ENCODE measurements around the gene SCN3A.
A peak's percentile ranks its signal among the peaks of the same experiment; 100 is the strongest.

The SCN3A gene
- 0 to 5.2 (median 0.18) reads per million in 17 experiments for total RNA-seq

DNA sequence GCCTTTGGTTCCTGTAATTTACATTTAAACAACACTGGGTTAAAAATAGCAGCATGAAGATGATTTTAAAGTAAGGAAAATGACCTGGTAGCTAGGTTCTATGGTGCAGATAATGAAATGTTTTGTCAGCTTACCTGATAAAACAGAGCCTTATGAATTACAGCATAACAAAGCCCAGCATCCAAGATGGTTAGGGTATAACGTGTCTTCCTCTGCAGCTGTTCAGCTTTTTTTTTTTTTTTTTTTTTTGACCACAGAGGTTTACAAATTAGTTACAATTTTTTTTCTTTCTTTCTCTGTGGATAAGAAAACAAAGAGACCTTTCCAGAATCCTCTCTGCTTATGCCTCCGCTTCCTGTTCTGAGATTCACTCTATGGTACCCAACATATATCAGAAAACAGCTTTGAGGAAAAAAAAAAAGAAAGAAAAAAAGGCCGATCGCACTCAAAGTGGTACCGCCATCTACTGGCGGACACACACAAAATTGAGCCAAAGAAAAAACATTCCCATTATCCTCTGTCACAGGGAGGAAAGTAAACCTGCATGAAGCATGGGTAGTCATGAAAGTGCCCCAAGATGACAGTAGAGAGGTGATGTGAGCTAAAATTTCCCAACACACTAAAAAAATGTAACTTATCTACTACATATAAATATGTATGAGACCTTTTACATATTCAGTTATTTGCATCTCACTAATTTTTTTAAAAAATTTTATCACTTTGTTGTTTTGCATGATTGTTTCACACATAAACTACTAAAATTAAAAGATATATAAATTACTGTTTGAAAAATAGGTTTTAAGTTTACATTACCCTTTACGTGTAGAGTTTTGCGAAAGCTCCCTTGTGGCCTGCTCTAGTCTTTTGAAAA lies at the start of gene SCN3A:
Gene SCN3A, minus strand, starts transcription at position 362 of the 871 bp plus-strand sequence. CDS start 27,656 bp downstream, outside the sequence.
- DNase-seq = peak; percentile 9 to 58 (median 41)

DNA sequence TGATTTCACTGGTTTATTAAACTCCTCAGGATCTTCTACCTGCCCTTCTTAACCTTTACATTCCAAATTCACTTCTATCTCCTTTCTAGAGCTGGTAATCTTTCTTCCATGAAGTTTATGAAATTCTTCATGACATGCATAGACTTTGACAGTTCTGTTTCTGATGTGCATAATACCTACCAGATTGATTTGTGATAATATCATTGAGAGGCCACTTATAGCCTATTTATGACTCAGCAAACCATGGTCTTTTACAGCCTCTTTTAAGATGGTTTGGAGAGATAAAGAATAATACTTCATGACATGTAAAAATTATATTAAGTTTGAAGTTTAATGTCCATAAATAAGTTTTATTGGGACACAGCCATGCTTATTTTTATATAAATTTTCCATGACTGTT lies 49.3 kb upstream of the SCN3A start:
- no peak for DNase-seq

DNA sequence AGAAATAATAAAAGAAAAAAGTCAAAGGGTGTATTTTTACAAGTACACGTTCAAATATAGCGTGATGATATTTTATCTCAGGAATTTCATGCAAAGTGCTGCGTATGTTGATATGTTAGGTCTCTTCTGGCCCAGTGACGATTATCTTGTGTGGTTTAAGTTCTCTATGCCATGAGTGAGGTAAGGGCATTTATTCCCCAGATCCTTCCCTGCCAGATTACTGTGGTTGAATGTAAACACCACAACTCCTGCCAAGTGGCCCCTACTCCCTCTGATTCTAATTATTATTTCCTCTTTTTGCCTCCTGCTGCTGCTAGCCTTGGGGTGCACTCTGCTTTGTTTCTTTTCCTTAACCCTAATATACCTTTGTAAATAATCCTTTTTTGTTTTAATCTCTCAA lies 47.5 kb upstream of the SCN3A start:
- DNase-seq = no peak

DNA sequence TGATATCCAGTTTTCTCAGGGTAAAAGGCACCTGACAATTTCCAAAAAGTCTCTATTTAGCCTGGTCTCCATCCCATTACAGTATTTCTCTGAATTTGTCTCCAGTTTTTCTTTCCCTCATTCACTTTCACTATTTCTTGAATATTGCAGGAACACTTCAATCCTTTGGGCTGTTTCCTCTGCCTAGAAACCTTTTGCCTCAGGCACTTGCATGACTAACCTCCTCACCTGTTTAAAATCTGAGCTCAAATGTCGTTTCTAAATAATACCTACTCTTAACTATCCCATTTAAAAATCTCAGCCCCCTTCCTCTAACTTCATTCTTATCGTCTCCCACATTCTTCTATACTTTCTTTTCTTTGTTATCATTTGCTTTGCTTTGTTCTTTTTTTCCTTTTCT lies 44.4 kb upstream of the SCN3A start:
- no peak for DNase-seq

DNA sequence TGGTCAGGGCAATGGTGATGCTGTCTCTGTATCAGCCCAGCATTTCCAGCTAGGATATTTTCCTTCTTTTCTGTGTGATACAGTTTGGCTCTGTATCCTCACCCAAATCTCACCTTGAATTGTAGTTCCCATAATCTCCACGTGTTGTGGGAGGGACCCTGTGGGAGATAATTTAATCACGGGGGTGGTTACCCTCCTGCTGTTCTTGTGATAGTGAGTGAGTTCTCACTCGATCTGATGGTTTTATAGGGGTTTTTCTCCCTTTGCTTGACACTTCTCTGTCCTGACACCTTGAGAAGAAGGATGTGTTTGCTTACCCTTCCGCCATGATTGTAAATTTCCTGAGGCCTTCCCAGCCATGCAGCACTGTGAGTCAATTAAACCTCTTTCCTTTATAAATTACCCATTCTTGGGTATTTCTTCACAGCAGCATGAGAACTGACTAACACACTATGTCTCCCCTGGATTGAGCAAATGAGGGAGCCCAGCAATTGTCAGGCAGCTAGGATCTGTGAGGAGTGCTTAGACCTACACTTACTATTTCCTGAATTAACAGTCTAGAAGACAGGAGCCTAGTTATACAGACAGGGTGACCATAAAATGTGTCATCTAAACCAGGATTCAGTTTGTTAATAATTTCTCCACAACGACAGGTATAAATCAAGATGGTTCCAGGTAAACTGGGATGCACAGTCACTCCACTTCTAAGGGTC lies 41.4 kb upstream of the SCN3A start:
- DNase-seq = no peak

DNA sequence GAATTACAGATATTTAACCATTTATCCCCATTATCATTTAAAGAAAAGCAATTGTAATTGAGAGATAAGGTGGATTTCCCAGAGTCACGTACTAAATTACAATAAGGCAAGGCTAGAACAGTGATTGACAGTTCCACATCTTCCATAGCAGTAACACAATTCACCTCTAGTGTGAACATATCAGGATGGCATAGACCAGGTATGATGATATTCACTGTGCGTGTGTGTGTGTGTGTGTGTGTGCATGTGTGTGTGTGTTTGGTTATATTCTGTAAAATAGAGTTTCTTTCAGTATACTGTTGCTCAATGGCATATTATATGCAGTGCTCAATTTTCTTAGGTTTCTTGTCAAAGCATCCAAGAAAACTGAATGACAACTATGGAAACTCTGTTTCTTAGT lies 37.1 kb upstream of the SCN3A start:
- no peak for DNase-seq

DNA sequence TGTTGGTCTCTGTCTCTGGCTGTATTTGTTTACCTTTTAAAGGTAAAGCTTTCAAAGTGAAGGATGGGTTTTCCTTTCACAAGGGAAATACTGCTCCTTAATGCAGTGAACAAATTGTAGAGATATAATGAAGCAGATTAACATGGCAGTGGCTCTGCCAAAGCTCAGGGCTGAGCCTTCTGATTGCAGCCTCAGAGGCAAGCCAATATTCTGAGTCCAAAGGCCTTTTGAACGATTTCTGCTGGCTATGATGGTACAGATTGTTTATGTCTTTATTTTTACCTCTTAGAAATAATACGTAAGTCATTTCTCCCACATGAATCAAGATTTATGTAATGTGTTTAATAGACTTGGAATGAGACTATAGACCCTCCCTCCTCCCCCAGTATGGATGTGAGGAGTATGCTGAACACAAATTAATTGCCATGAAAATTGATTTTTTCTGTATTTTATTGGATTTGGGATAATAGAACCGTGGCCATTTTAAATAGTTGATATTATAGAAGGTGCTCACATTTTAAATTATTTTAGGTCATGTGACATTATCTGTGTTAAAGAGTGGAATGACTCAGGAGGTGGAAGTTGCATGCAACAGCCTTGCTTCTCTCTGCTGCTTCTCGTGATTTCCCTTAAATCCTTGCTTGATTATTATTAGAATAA lies 36.1 kb upstream of the SCN3A start:
- no peak for DNase-seq

DNA sequence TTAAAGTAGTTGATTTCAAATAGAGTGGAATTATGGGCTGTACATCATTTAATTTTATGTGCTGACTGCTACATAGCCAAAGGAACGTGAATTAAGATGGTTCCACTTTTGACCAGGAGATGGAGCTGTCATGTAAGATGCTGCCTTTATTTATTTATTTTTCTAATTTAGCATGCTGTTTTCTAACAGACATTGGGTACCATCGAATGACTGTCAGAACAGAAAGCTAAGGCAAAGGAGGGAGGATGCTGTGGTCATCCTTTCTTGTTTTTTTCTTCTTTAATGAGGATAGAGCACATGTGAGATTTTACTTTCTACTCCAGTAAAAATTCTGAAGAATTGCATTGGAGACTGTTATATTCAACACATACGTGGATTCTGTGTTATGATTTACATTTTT lies 35.4 kb upstream of the SCN3A start, which contains the start of gene SCN2A:
Gene SCN2A, plus strand, starts transcription at position 185 of the 400 bp plus-strand sequence. CDS start 56,410 bp downstream, outside the sequence.
- DNase-seq = peak; percentile 32 to 56 (median 52)

DNA sequence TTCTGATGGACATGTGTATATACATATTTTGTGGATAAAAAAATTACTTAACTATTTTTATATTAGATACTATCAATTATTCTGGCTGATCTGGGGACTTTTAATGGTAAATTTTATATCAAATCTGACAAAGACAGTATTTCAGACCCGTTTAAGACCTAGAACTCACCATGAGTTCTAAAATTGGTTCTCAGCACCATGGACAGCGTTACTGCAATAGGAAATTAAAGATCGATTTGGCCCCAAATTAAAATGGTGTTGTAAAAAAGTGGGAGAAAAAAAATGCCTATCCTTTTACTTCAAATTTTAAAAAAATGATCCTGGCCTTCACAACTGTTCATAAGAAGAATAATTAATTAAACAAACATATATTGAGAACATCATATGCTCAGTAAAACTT lies 34.4 kb upstream of the SCN3A start:
- DNase-seq = peak in 3 of 4 experiments; percentile 7 to 29 (median 9)

DNA sequence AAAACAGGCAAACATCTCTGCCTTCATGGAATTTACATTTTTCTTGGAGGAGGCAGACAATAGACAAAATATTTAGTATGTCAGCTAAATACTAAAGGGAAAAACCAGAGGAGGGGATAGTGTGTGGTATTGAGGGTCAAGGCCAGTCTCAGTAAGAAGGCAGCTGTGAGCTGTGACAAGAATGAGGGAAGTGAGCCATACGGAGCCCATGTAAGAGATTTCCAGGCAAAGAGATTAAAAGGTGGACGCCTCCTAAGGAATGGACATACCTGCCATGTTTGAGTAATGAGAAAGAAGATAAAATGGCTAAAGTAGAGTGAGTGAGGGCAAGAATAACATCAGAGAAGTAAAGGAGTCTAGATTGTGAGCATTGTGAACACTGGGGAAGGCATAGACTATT lies 33.2 kb upstream of the SCN3A start:
- DNase-seq = no peak

DNA sequence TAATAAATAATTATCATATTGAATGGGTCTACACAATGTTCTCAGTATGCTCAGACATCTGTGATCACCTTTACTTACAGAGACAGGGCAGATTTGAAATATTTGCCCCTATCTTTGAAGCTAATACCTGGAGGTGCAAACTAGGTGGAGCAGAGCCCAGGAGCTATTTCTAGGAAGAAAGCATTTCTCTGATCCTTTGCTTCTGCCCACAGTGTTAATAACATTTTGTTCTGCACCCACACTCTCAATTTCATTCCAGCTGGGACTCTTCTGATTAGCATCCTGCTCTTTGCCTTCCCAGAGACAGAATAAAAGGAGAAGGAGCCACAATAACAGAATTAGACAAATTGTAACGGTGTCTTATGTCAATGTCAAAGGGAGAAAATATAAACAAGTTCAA lies 23.7 kb upstream of the SCN3A start:
- no peak for DNase-seq

DNA sequence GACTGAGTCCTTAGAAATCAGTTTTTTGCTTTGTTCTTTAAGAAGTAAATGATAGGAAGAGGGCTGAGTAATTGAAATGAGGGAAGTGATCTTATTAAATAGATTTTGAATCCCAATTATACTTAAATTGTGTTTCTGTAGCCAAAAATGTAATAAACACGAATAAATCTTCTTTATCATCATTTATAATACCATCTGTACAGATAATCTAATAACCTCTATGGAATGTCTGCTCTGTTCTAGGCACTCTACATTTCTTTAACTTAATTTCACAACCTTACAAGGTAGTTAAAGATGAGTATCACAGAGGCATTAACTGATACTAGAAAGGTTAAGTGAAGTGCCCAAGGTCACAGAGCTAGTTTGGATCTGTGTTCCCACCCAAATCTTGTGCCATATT lies 21.1 kb upstream of the SCN3A start:
- DNase-seq = no peak

DNA sequence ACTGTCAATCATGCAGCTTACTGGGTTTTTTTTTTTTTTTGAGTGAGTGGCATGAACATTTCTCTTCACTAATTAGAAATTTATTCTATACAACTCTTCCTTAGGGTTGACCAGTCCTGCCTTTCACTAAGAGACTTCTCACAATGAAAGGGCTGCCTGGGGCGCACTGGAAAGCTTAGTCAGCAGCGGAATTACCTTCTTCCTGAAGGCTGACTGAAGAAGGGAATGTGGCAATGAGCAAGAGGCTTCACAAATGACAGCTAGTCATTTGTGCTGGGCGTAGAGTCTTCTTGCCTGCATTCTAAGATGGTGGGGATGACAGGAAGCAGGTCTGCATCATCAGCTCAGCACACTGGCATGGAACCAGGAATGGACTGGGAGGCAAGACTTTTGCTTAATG lies 15.6 kb upstream of the SCN3A start:
- DNase-seq = no peak

DNA sequence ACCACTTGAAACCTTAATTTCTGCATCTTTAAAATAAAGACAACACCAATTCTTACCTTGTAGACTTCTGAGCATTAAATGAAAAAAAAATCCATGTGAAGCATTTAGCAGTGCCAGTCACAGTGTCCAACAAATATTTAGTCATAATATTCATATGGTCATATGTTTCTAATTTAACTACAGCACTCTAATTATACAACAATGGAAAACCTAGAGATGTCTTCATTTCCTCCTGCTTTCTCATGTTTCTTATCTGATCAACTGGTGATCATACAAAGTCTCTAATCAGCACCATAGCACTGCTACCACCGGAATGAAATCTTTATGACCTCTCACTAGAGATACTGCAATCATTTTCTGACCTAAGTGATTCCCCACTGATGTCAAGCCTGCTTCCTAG lies 10.2 kb upstream of the SCN3A start:
- DNase-seq = no peak

DNA sequence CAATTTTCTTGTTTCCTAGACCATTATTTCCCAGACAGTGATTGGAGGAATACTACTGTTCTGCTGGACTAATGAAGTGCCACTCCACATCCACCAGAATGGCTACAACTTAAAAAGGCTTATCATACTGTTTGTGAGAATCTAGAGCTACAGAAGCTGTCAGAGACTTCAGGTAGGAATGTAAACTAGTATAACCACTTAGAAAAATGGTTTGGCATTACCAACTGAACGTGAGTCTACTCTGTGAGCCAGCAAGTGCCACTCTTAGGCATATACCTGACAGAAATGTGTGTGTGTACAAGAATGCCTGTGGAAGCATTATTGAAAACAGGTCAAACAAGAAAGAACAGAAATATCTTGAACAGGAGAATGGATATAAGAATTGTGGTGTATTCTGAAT lies 4.2 kb upstream of the SCN3A start:
- no peak for DNase-seq

DNA sequence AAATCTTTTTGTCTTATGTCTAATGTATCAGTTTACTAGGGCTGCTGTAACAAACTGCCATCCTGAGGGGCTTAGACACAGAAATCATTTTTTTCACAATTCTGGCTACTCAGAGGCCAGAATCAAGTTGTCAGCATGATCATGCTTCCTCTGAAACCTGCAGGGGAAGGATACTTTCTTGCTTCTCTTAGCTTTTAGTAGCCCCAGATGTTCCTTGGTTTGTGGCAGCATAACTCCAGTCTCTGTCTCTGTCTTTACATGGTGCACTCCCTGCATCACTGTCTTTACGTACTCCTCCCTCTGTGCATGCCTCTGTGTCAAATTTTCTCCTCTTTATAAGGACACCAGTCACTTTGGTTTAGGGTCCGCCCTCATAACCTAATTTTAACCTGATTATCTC lies 2.0 kb upstream of the SCN3A start:
- no peak for DNase-seq

DNA sequence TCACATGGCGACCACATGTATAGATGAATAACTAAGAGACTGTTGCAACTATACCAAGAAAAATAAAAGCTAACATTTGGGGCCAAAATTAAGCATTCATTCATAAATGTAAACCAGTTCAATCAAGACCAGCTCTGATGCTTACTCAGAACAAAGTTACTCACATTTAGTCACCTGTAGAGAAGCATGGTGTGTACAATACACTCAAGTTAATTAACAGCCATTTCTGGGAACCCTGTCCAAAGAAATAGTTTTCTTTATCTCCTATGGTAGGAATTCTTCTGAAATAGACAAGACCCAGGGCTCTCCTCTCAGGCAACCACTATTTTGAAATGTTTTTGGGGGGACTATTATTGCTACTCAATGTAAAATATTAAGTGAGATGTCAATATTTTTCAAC lies 1.6 kb downstream of the SCN3A start:
- DNase-seq = no peak

DNA sequence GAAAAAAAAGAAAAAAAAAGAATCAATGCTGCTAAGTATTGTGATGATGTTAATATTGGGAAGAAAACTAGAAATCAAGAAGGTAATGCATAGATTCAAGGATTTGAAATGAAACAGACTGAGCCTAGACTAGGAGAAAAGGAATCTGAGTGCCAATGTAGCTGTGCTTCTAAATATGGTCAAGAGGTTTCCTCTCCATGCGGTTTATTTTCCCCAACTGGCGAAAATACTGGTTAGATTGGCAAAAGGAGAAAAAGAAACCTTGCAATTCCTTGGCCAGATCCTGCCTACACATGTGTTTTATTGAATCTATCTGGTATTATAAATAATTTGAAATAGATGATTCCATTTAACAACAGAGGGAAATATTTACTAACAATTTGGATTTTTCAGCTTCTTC lies 5.7 kb downstream of the SCN3A start:
- DNase-seq = no peak

DNA sequence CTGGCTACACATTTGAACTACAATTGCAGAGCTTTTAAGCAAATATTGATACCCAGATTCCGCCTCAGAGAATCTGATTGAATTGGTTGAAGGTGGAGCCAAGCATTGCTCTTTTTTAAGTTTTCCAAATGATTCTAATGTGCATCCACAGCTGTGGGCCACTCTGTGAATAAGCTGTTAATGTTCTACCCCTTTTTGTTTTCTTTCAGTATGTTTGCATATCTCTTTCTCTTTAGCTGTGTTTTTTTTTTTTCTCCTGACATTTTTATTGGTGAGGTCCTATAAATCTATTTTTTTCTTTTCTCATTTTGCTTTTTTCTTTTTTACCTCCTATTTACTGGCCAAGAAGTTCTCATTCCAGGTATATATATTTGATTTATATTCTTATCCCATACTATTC lies 6.5 kb downstream of the SCN3A start:
- DNase-seq = no peak

DNA sequence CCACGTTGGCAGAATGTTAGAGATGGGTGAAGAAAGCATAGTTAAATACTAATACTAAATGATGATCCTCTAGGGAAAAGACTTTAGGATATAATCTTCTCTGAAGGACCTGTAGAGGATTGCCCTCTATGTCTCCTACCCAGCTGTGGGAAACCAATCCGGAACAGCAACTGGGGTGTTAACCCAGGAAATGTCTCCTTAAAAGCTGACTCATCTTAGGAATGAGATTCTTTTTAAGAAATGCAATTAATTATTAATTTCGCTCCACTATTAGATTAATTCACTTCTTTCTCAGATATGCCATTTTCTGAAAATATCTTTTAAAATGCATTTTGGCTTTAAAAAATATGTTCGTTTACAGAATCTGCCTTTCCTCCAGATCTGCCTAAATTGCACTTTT lies 7.4 kb downstream of the SCN3A start:
- DNase-seq = no peak

DNA sequence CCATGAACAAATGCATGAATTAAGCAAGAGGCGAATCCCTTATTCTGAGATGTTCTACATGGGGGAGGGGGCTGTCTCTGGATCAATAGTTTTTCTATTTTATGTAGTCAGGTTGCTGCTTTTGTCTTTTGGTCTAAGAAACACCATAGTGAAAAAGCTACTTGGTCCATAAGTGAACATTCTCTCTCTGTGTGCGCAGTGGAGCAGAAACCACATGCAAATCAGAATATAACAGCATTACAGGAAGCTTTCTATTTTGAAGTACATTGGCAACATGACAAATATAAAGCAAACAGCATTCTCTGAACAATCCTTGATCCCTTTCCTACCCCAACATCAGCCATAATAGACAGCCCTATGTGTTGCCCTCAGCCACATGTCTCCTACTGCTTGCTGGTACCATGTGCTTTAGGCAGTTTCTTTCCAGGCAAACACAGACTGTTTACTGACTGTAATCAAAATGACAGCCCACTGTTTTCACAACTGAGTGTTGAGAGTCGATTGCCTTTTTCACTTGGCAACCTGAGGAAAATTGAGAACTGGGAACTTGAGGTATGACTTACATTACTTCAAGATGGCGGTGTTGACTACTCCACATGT lies 10.6 kb downstream of the SCN3A start:
- DNase-seq = no peak

DNA sequence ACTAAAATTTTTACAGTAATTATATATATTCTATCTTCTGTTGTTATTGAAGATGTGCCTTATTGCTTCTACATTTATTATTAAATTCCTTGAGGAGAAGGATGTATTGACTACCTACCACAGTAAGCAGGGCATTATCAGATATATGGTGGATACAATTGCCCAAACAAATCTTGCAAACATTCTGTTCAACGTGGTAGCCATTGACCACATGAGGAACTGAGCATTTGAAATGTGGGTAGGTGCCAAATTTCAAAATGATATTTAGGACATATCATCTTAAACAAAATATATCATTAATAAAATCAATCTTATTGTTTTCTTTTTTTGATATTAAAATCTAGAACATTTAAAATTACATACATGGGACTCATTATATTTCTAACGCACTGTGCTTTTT lies 11.1 kb downstream of the SCN3A start:
- no peak for DNase-seq

All from suppressor macrophage (primary cell).